Caco-2 (cell line): Measurements from ENCODE around the gene PTPRF. TPM values are rescaled to one million over a fixed set of nuclear protein-coding genes. Genes with fewer than 3 reads are reported as not detected.

Experiments
- BruUV-seq: library from RNA; stranded (reverse); fragments of 400-500 nt; replicated peaks from 2 replicates; lab custom pipeline; 2021; lab: Mats Ljungman, UMichigan
- CTCF ChIA-PET: fragments of 300-600 bp; sonication (Branson Sonifier 250); formaldehyde crosslinking; loops from one replicate; lab custom pipeline; 2022; ENCODE audit warnings: antibody characterized with exemption; lab: Charles Lee
- POLR2A ChIA-PET: fragments of 300-600 bp; sonication (Branson Sonifier 250); formaldehyde crosslinking; loops from one replicate; lab custom pipeline; 2022; ENCODE audit warnings: antibody characterized with exemption; lab: Charles Lee
- DNase-seq, 2 experiments: peaks; one replicate each; pipeline versions ENCODE4 v3.0.0 to v3.0.0-alpha.2; 2020 to 2022
- H3K27me3 ChIP-seq: replicated peaks from 2 replicates; pipeline ENCODE4 v1.6.0; 2011; ENCODE audit warnings: low read length; ENCODE audit not compliant: control insufficient read depth, insufficient read depth
- H3K36me3 ChIP-seq: 2 replicates; pipeline ENCODE4 v1.5.1; 2011; ENCODE audit warnings: low read length; ENCODE audit not compliant: control insufficient read depth, insufficient read depth
- H3K4me1 ChIP-seq: fragments of 250-450 bp; sonication (Bioruptor Pico); 2 replicates; pipeline ENCODE4 v1.5.1; 2020; ENCODE audit warnings: mild to moderate bottlenecking
- H3K4me3 ChIP-seq: 2 replicates; pipeline ENCODE4 v1.5.1; 2011; ENCODE audit warnings: low read depth, mild to moderate bottlenecking, control low read depth, low read length
- H3K9me3 ChIP-seq: fragments of 250-450 bp; sonication (Bioruptor Pico); 2 replicates; pipeline ENCODE4 v1.5.1; 2020; ENCODE audit warnings: mild to moderate bottlenecking, moderate library complexity
- H3K27ac Mint-ChIP-seq: one replicate; pipeline ENCODE4 v1.8.0; 2022; ENCODE audit warnings: mixed read lengths; ENCODE audit not compliant: unreplicated experiment
- H3K27me3 Mint-ChIP-seq: one replicate; pipeline ENCODE4 v1.8.0; 2022; ENCODE audit warnings: mixed read lengths; ENCODE audit not compliant: insufficient read depth, unreplicated experiment
- H3K36me3 Mint-ChIP-seq: one replicate; pipeline ENCODE4 v1.8.0; 2022; ENCODE audit warnings: mild to moderate bottlenecking, mixed read lengths; ENCODE audit not compliant: insufficient read depth, unreplicated experiment
- H3K4me1 Mint-ChIP-seq: one replicate; pipeline ENCODE4 v1.8.0; 2022; ENCODE audit warnings: low read depth, mixed read lengths; ENCODE audit not compliant: unreplicated experiment
- H3K4me3 Mint-ChIP-seq: one replicate; pipeline ENCODE4 v1.8.0; 2022; ENCODE audit warnings: mild to moderate bottlenecking, moderate library complexity, mixed read lengths; ENCODE audit not compliant: unreplicated experiment
- H3K9me3 Mint-ChIP-seq: one replicate; pipeline ENCODE4 v1.8.0; 2022; ENCODE audit warnings: mixed read lengths; ENCODE audit not compliant: unreplicated experiment
- intact Hi-C: fragments of 100-400 bp; cut with micrococcal nuclease; formaldehyde crosslinking; loops from one replicate; pipeline ENCODE4 v1.10.0; 2022; ENCODE audit not compliant: unreplicated experiment
- total RNA-seq: library from RNA; stranded (reverse); gene quantifications from 2 replicates; pipeline ENCODE4 v1.2.3, GENCODE V29; 2022
- TF ChIP-seq, protein P1 (sequence below), 2 experiments: fragments of 200-600 bp in 1 of 2; IDR thresholded peaks; 1 replicate in 1 of 2; 2 replicates in 1 of 2; pipeline versions ENCODE4 v1.5.1 to v1.8.0; 2011 to 2022; ENCODE audit warnings: antibody characterized with exemption in 1 of 2, control low read depth in 1 of 2, inconsistent platforms in 1 of 2, low read depth in 1 of 2, low read length in 1 of 2, mild to moderate bottlenecking in 1 of 2, moderate library complexity in 1 of 2; ENCODE audit not compliant: insufficient read depth in 1 of 2, severe bottlenecking in 1 of 2, unreplicated experiment in 1 of 2

The PTPRF gene
- total RNA-seq, 1 experiment from 2014 or later = 158 TPM

DNA sequence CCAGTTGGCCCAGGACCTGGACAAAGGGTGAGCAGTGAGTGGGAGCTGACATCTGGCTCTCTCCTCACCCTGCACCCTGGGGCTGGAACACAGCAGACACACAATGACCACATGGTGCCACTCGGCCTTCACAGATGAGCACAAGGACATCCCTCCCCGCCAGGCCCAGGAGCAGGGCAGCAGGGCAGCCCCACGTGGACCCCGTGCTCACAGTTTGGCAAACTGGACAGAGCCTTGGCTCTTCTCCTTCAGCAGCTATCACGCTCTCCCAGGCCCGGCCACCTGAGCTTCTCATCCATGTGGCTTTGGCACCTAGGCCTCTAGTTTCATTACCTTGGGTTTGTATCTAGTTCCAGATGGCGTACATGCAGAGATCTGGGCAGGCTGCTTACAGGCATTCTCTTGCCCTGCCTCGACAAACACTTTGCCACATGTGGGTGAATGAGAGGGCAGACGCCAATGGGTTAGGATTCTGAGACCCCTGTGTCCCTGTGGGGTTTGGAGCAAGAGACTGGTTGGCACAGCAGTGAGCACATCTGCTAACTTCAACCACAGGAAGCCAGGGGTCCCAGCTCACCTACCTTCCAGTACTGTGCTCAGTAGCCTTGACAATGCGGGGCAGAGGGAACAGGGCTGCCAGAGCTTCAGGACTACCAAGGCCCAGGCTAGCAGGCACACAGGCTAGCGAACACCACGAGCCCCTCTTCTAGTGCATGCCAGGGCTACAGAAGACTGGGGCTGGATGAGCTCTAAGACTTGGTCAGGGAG is 3.4 kb upstream of the PTPRF start:
- TF ChIP-seq, protein P1, sequence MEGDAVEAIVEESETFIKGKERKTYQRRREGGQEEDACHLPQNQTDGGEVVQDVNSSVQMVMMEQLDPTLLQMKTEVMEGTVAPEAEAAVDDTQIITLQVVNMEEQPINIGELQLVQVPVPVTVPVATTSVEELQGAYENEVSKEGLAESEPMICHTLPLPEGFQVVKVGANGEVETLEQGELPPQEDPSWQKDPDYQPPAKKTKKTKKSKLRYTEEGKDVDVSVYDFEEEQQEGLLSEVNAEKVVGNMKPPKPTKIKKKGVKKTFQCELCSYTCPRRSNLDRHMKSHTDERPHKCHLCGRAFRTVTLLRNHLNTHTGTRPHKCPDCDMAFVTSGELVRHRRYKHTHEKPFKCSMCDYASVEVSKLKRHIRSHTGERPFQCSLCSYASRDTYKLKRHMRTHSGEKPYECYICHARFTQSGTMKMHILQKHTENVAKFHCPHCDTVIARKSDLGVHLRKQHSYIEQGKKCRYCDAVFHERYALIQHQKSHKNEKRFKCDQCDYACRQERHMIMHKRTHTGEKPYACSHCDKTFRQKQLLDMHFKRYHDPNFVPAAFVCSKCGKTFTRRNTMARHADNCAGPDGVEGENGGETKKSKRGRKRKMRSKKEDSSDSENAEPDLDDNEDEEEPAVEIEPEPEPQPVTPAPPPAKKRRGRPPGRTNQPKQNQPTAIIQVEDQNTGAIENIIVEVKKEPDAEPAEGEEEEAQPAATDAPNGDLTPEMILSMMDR (IDR thresholded peaks at IDR 0.05; ENCODE audit: insufficient read depth in 1 of 2, low read depth in 1 of 2, low read length in 1 of 2, severe bottlenecking in 1 of 2, unreplicated experiment in 1 of 2) = no peak
- H3K4me3 ChIP-seq = no peak overlapping the region
- no peak overlapping the region for H3K4me3 Mint-ChIP-seq
- intact Hi-C loops = no loop called here
- BruUV-seq = no TSS peak
- no peak overlapping the region for H3K27ac Mint-ChIP-seq
- H3K27me3 ChIP-seq = no peaks in the 10 kb centered on the region
- ChIA-PET POLR2A (no interaction called here), CTCF (no interaction called here)
- H3K27me3 Mint-ChIP-seq = no peaks in the 10 kb centered on the region
- no peaks in the 10 kb centered on the region for H3K36me3 ChIP-seq
- DNase-seq = no peak
- peaks cover 60% of the 10 kb centered on the region for H3K4me1 Mint-ChIP-seq
- H3K36me3 Mint-ChIP-seq = peaks cover 6% of the 10 kb centered on the region
- H3K9me3 ChIP-seq = no peaks in the 10 kb centered on the region
- peaks cover 37% of the 10 kb centered on the region for H3K4me1 ChIP-seq
- H3K9me3 Mint-ChIP-seq = peaks cover 13% of the 10 kb centered on the region

DNA sequence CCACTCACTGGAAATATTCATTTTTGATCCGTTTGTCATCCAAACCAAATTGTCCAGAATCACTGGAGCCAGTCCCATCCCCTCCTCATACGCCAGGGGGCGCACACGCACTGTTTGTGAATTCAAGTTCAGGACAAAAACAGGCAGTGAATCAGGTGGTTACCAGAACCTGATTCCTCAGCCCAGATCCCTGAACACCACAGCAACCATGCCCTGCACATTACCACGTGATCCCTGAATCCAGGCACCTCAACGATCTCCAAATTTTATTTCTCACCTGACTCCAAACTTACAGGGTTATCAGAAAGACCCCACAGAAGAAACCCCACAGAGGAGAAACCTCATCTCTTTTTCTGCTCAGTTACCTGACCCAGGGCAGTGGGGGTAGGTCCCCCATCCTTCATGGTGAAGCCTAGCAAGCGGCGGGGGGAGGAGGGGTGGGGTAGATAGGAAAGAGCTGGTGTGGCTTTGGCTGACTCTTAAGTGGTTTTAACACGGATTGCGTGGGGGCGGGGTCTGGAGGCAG is 1.4 kb upstream of the PTPRF start:
- Mint-ChIP-seq H3K9me3 (no peaks in the 10 kb centered on the region), H3K4me1 (peaks cover 64% of the 10 kb centered on the region), H3K36me3 (peaks cover 9% of the 10 kb centered on the region), H3K4me3 (peak overlapping the region; percentile 78), H3K27ac (no peak overlapping the region), H3K27me3 (no peaks in the 10 kb centered on the region)
- TF ChIP-seq, protein P1 (IDR thresholded peaks at IDR 0.05; ENCODE audit: insufficient read depth in 1 of 2, low read depth in 1 of 2, low read length in 1 of 2, severe bottlenecking in 1 of 2, unreplicated experiment in 1 of 2) = peak; percentile 84
- Histone ChIP-seq H3K27me3 (no peaks in the 10 kb centered on the region), H3K36me3 (no peaks in the 10 kb centered on the region), H3K4me3 (no peak overlapping the region), H3K9me3 (no peaks in the 10 kb centered on the region), H3K4me1 (peaks cover 32% of the 10 kb centered on the region)
- POLR2A ChIA-PET = interaction anchor here (0.6 kb wide), 1 partner anchor 121 kb away, joined by 4 read pairs; the partner anchor contains the start of gene KDM4A
- intact Hi-C loops = loop anchor here (1.0 to 2.0 kb wide), 4 partner anchors 61 to 405 kb away; partner anchors contain the start of gene KDM4A
- peak; percentile 73 to 84 for DNase-seq
- CTCF ChIA-PET = interaction anchor here (0.9 to 1.3 kb wide), 3 partner anchors 121 to 406 kb away, joined by 3 to 4 read pairs (median 3); partner anchors contain the start of gene KDM4A
- BruUV-seq = no TSS peak

DNA sequence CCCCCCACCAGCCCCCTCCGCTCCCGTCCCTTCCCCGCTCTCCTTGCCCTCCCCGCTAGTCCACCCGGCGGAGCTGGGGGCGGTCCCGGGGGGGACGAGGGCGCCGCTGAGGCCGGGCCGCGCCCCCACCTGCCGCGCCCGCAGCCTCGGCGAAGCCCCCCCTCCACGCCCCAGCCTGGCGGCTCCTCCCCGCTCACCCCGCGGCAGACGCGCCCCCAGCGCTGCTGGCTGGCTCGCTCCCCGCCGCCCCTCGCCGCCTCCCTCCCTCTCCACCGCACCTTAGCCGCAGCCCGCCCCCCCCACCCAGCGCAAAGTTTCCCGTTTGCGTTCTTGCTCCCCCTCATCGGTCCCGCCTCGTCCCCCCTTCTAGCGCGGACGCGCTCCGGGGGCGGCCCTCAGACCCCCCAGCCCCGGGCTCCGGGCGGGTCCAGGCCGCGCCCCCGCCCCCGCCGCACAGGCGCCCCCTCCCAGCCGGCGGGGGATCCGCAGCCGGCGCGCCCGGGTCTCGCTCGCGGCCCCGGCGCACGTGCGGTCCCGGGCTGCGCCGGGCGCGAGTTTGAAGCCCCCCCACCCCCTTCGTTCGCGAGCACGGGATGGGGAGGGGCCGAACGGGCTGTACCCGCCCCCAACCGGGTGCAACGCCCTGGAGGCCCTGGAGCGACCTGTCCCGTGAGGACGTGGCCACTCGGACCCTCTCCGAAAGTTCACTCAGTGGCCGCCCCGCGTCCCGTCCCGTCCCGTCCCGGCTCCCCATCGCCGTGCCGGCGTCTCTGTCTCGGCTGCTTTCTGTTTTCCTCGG is 623 bp downstream of the PTPRF start:
- POLR2A ChIA-PET = interaction anchor here (0.5 to 1.6 kb wide), 3 partner anchors 23 to 119 kb away, joined by 3 to 7 read pairs (median 6); partner anchors contain the start of gene KDM4A
- Histone ChIP-seq H3K27me3 (no peaks in the 10 kb centered on the region), H3K4me1 (peaks cover 30% of the 10 kb centered on the region), H3K4me3 (peak overlapping the region; percentile 72), H3K36me3 (no peaks in the 10 kb centered on the region), H3K9me3 (no peaks in the 10 kb centered on the region)
- H3K36me3 Mint-ChIP-seq = peaks cover 13% of the 10 kb centered on the region
- peak; percentile 61 to 67 for DNase-seq
- H3K4me1 Mint-ChIP-seq = peaks cover 49% of the 10 kb centered on the region
- CTCF ChIA-PET = interaction anchor here (0.6 to 0.9 kb wide), 2 partner anchors 23 to 304 kb away, joined by 3 read pairs; no protein-coding TSS in a partner anchor
- peak overlapping the region; percentile 89 for H3K27ac Mint-ChIP-seq
- peak overlapping the region; percentile 92 for H3K4me3 Mint-ChIP-seq
- intact Hi-C loops = no loop called here
- TF ChIP-seq, protein P1 (IDR thresholded peaks at IDR 0.05; ENCODE audit: insufficient read depth in 1 of 2, low read depth in 1 of 2, low read length in 1 of 2, severe bottlenecking in 1 of 2, unreplicated experiment in 1 of 2) = no peak
- no peaks in the 10 kb centered on the region for H3K27me3 Mint-ChIP-seq
- BruUV-seq = no TSS peak
- no peaks in the 10 kb centered on the region for H3K9me3 Mint-ChIP-seq
